ENCODE data around the gene GNG10. TPM values are rescaled to one million over a fixed set of nuclear protein-coding genes. Genes with fewer than 3 reads are reported as not detected.
A peak's percentile ranks its signal among the peaks of the same experiment; 100 is the strongest.

GNG10 gene
- 6.2 and 10.4 TPM in 2 replicates for total RNA-seq (2014; rRNA removed; shearing (Covaris generic))
- 8.3 and 10.2 TPM in 2 replicates for total RNA-seq (2022)
- percentile 36 among the genes with signal in this experiment for Bru-seq, nascent RNA
- percentile 74 among the genes with signal in this experiment for BruChase-seq, experiment 1, labeled RNA remaining after a 6-hour chase
- BruChase-seq, experiment 2, labeled RNA remaining after a 2-hour chase = percentile 63 among the genes with signal in this experiment
- long read RNA-seq, transcript GNG10-201 (3 exons, 1,491 nt) = major isoform, 20 of 21 reads
- long read RNA-seq, partial matches to known transcripts = 0 of 21 reads
- long read RNA-seq, other reads (novel, unspliced or antisense) = 1 of 21 reads

- TF ChIP-seq CTCF (conservative IDR thresholded peaks at IDR 0.05; ENCODE audit: low read length) (no peak), EZH2phosphoT487 (IDR thresholded peaks at IDR 0.05; ENCODE audit: borderline replicate concordance, low read depth, low read length) (no peak)
- no peaks in the 10 kb centered on the region for H4K20me1 ChIP-seq (ENCODE audit: insufficient read depth, low read length)
- peak within 1 kb of the TSS; percentile 77 for H3K4me3 ChIP-seq (ENCODE audit: low read depth, low read length, poor library complexity, severe bottlenecking)
- intact Hi-C loops (cut with micrococcal nuclease; ENCODE audit: unreplicated experiment) = no loop called here
- H3K36me3 ChIP-seq (ENCODE audit: insufficient read depth, low read length) = no peaks in the 10 kb centered on the region
- H2AFZ ChIP-seq (ENCODE audit: low read length) = peak within 1 kb of the TSS; percentile 86
- ChIA-PET POLR2A (no interaction called here), CTCF (ENCODE audit: unreplicated experiment) (no interaction called here)
- BruUV-seq (replicated peaks) = no TSS peak
- no peaks in the 10 kb centered on the region for H3K9me3 ChIP-seq (ENCODE audit: low read length)
- no peaks in the 10 kb centered on the region for H3K79me2 ChIP-seq (ENCODE audit: insufficient read depth, low read depth, low read length)
- peak within 1 kb of the TSS; percentile 98 for H3K4me2 ChIP-seq (ENCODE audit: low read length)
- H3K9me2 ChIP-seq (ENCODE audit: insufficient read depth, low read length) = no peaks in the 10 kb centered on the region
- peaks cover 20% of the 10 kb centered on the region for H3K4me1 ChIP-seq (ENCODE audit: insufficient read depth, low read length, poor library complexity, severe bottlenecking)
- H3K27ac ChIP-seq (ENCODE audit: low read depth, low read length, poor library complexity, severe bottlenecking) = no peak within 1 kb of the TSS
- peak; percentile 63 for DNase-seq (ENCODE audit: low spot score)
Observed at GRCh38 chr9:111661150-111661801, at the start of gene GNG10. GNG10 (plus strand) TSS chr9:111661605; CDS start chr9:111661635, 30 bp downstream.

DNA sequence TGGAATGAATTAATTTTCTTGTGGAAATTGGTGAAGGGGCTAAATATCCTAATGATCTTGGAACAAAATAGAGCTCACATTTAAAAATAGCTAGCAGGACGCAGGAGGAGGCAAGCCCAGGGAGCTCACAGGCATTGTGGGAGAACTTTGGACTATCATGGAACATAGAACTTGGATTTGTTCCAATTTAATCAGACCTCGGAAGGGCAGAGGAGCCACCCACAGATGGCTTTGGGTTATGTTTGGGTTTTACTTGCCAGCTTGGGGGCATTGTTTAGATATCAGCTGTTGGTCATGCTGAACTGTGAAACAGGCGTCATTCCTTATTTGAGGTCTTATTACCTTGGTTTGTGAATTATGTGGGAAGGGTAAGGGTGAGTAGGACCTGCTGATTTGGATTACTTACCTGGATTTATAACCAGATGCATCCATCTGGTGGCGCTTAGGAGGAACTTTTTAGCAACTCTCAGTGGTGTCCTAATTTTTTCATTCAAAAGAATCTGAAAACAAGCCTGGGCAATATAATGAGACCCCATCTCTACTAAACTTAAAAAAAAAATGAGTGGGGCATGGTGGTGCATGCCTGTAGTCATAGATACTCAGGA, 47.9 kb upstream of the GNG10 start:
- POLR2A ChIA-PET = no interaction called here
- Histone ChIP-seq H3K9me3 (ENCODE audit: low read length) (no peaks in the 10 kb centered on the region), H3K79me2 (ENCODE audit: insufficient read depth, low read depth, low read length) (no peaks in the 10 kb centered on the region), H3K27ac (ENCODE audit: low read depth, low read length, poor library complexity, severe bottlenecking) (no peak overlapping the region), H4K20me1 (ENCODE audit: insufficient read depth, low read length) (no peaks in the 10 kb centered on the region), H3K9me2 (ENCODE audit: insufficient read depth, low read length) (no peaks in the 10 kb centered on the region), H3K4me3 (ENCODE audit: low read depth, low read length, poor library complexity, severe bottlenecking) (no peak overlapping the region), H2AFZ (ENCODE audit: low read length) (no peak overlapping the region), H3K36me3 (ENCODE audit: insufficient read depth, low read length) (no peaks in the 10 kb centered on the region), H3K4me1 (ENCODE audit: insufficient read depth, low read length, poor library complexity, severe bottlenecking) (no peaks in the 10 kb centered on the region), H3K4me2 (ENCODE audit: low read length) (no peak overlapping the region)
- CTCF ChIA-PET (ENCODE audit: unreplicated experiment) = no interaction called here
- no peak for DNase-seq (ENCODE audit: low spot score)
- intact Hi-C loops (cut with micrococcal nuclease; ENCODE audit: unreplicated experiment) = no loop called here
- BruUV-seq (replicated peaks) = no TSS peak
- TF ChIP-seq EZH2phosphoT487 (IDR thresholded peaks at IDR 0.05; ENCODE audit: borderline replicate concordance, low read depth, low read length) = no peak
- no peak for TF ChIP-seq CTCF (conservative IDR thresholded peaks at IDR 0.05; ENCODE audit: low read length)
